ENCODE data around the gene PRKCB. TPM values are rescaled to one million over a fixed set of nuclear protein-coding genes. Genes with fewer than 3 reads are reported as not detected.

PRKCB gene
- total RNA-seq, 1 donor from 2014 or later, result 2.5 TPM

DNA sequence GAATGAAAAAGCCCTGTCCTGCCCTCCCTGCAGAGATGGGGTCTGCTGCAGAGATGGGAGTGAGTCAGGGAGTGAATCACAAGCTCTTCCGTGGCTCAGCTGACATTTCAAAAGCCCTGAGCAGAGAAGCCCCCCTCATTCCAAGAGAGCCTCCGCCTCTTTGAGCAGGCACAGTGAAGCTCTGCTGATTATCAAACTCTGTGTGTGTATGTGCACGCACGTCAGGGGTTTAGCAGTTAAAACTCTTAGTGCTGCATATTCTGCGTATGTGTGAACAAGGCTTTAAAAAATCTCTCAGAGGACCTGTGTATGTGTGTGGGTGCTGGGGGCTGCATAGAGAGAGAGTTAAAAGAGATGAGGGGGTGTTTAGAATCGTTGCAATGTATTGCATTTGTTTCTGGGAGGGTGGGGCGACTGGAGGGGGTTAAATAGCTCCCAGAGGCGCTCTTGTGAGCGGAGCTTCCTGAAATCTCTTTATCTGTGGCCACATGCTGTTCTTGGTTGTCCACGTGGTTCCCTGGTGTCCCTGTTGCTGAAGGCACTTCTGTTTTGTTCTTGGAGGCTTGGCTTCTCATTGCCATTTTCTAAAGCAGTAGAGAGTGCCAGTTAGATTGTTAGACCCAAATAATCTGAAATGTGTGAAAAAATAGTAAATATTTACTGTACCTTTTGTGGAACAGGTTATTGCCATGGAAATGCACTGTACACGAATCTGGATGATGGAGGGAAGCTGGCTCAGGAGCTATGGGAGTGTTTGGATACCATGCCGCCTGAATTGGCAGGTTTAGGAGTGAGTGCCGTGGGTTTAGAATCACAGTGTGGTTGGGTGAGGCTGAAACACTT, 116.6 kb downstream of the PRKCB start:
- intact Hi-C loops (cut with micrococcal nuclease), result no loop called here
- DNase-seq (no peak), ATAC-seq (peak; percentile 32)

DNA sequence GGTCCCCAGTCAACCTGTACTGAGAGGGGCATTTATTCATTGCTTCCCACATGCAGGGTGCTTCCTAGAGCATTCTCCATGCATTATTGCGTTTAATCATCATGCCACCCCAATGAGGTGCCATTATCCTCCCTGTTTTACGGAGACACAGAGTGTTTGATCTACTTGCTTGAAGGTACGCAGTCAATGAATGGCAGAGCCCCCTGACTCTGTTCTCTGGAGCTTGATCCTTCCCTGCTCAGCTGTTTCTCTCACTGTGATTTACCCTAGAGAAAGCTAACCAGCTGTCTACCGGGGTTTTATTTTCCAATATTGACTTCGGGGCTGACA, 117.2 kb downstream of the PRKCB start:
- DNase-seq, result no peak
- intact Hi-C loops (cut with micrococcal nuclease), result no loop called here
- no peak for ATAC-seq

DNA sequence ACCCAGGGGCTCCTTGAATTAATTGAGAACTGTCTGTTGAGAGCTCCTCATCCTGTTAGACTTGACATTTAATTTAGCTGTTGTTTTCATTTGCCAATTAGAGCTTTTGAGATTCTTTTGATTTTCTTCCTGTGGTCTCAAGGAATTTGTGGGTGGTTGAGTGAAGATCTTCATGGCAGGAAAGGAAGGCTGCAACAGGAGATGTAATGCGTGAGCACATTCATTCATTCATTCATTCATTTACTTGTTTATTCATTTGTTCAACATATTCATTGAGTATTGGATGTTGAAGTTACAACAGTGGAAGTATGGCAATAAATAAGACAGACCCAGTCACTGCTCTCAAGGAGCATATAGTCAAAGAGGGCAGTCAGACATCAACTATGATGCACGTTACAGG, 117.7 kb downstream of the PRKCB start:
- no peak for ATAC-seq
- no peak for DNase-seq
- intact Hi-C loops (cut with micrococcal nuclease), result no loop called here

DNA sequence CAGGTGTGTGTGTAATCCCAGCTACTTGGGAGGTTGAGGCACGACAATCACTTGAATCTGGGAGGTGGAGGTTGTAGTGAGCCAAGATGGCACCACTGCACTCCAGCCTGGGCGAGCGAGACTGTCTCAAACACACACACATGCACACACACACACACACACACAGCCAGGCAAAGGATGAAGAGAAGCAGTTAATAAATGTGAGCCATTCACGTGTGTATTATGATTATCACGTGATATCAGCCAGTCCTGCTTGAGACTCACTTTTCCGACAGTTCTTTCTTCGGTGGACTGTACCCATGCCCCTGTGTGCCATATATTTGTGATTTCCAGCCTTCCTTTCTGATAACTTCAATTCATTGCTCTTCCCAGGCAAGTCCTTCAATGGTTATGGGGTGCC, 119.3 kb downstream of the PRKCB start:
- ATAC-seq (no peak), DNase-seq (no peak)
- intact Hi-C loops (cut with micrococcal nuclease), result no loop called here

DNA sequence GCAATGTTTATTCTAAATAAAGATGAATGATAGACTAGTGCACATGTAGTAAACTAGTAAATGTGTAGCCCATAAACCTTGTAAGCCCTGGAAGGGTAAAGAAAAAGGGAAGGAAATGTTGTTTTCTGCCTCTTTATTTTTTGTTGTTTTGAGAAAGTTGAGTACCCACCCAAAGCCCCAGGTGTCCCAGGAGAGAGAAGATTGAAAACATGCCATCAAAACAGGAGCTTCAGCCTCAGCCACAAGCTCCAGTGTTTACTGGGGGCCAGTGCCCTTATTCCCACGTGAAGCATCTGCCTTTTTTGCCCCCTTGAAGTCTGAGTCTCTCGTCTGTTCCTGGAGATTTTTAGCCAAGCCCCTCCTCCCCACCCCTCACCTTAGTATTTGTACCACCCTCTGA, 121.5 kb downstream of the PRKCB start:
- intact Hi-C loops (cut with micrococcal nuclease), result no loop called here
- ATAC-seq (no peak), DNase-seq (no peak)

DNA sequence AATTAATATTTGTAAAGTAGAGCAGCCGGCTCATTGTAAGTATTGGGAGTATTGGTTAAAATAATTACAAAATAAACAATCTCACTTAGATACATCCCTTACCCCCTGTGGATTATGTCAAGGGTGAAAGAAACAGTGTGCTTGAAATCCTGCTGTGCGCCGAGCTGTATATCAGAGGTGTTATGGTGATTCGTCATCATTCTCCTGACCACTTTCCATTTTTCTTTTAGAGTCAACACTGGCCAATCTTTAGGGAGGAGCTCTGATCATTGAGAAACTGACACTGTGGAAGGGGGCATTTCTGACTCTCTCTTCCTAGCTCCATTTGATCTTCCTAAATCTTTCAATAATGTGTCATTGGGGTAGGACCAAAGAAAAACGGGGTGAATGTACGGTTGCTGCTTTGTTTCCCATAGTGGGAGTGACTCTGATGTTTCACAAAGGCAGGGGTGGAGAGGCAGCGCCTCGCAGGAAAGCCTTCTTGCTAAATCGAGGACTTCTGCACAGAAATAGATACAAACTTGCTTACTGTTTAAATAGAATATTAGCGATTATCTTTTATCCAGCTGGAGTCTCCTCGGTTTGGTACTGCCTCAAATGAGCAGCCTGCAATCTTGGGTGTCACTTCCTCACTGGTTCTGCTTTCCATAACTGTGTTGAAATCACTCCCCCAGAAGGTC, 123.4 kb downstream of the PRKCB start:
- no peak for DNase-seq
- ATAC-seq, result peak; percentile 47
- intact Hi-C loops (cut with micrococcal nuclease), result no loop called here

DNA sequence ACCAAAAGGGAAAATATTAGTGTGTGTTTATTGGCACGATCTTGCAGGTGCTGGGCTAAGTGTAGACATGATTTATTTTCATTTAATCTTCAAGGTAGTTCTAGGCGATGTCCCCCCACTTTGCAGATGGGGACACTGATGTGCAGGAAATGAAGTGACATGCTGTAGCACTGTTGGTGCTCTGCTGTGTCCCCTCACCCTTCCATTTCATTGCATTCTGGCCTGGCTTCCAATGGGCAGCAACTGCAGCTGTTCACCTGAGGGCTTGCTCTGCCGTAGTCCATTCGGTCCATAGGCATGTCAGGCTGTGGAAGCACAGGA, 123.9 kb downstream of the PRKCB start:
- no peak for ATAC-seq
- DNase-seq, result no peak
- intact Hi-C loops (cut with micrococcal nuclease), result no loop called here

DNA sequence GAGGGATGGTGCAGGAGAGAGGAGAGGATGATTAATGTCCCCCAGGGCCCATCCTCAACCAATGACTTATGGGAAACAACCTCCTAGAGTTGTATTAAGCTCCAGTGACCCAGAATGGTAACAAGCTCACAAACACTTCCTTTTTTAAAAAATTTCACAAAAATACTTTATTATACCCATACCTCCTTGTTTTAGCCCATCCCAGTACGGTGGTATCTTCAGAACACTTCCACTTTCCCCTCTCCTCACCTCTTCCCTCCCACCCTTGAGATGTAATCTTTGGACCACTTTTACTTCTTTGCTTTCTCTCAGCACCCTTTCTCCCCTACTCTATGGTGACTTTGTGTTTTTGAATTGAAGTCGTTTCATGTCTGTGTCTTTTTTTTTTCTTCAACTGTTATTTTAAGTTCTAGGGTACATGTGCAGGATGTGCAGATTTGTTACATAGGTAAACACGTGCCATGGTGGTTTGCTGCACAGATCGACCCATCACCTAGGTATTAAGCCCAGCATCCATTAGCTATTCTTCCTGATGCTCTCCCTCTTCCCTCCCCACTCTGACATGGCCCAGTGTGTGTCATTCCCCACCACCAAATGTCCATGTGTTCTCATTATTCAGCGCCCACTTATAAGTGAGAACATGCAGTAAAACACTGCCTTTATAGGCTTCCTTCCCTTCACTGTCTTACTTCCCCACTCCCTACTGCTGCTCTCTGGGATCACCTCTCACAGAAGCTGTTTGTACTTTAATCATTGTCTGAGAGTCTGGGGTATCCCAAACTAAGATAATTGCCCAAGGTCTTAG, 124.5 kb downstream of the PRKCB start:
- DNase-seq (no peak), ATAC-seq (no peak)
- intact Hi-C loops (cut with micrococcal nuclease), result no loop called here

DNA sequence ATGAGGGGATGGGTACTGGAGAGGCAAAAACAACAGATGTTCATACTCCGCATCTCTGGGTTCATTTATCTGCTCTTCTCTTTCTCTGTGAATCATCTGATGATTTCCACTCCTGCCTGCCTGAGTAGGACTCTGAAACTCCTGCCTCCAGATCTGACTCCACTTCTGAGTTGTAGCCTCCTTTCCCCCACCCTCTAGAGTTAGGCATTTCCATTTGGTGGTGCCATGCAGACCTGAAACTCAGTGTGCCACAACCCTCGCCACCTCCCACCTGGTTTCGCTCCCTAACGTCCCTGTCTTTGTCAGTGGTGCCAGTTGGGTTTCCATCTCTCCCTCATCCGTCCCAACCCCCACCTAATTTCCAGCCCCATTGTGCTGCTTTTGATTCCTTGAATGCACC, 126.2 kb downstream of the PRKCB start:
- DNase-seq, result no peak
- intact Hi-C loops (cut with micrococcal nuclease), result no loop called here
- no peak for ATAC-seq

DNA sequence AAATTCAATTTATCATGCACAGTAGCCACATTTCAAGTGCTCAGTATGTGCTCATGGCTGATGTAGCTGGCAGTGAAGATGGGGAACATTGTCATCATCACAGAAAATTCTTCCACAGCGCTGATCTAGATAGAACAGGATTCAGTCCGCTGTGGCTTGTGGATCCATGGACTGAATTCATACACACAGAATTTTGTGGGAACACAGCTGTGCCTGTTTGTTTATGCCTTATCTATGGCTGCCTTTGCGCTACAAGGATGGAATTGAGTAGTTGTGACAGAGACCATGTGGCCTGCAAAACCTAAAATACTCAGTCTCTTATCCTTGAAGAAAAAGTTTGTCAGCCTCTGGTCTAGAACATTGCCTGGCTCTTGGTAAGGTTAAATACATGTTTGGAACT, 128.4 kb downstream of the PRKCB start:
- ATAC-seq, result no peak
- intact Hi-C loops (cut with micrococcal nuclease), result no loop called here
- no peak for DNase-seq

DNA sequence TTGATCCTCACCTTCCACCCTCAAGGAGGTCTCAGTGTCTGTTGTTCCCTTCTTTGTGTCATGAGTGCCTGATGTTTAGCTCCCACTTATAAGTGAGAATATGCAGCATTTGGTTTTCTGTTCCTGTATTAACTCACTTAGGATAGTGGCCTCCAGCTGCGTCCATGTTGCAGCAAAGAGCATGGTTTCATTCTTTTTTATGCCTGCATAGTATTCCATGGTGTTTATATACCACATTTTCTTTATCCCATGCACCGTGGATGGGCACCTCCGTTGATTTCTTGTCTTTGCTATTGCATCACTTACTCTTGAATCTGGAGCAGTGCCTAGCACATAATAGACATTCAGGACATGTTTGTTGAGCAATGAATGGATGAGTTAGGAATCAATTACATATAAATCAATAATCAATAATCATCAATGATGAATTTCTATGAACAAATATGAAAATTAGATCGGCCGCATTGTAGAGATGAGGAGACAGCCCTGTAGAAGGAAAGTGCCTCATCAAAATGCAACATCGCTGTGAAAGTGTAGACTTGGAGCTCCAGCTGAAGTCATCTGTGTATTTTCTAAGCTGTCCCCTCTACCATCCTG, 129.5 kb downstream of the PRKCB start:
- intact Hi-C loops (cut with micrococcal nuclease), result no loop called here
- DNase-seq (no peak), ATAC-seq (no peak)

DNA sequence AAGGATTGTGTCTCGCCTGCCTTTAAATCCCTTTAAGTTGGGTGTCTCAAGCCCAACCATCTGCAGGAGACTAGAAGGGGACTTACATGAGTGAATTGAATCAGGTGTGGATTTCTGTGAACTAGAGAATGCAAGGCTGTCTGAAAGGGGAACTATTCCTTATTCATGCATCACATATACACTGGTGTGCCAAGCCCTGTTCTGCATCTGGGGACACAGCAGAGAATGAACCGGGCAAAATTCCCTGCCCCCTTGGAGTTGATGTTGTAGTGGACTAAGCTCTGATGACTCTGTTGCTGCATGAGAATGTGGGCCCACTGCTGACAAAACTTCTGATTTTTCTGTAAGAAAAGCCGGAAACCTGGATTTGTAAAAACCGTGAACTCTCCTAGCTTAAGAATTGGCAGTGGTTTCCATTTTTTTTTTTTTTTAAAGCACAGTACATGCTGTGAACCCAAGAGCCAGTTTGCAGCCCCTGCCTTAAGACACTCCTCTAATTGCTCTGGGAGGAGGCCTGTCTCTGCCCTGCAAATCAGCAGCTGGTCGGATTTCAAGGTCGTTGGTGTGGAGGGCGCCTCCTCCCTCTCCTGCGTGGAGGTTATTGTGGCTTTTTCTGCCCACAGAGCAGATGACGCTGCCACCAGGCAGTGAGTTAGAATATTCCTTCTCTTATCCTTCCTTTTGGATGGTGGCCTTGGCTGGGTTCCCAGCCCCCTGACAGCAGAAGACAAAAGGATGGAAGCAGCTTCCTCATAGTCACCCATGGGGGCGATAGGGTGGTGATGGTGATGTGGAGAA, 131.0 kb downstream of the PRKCB start:
- intact Hi-C loops (cut with micrococcal nuclease), result no loop called here
- no peak for ATAC-seq
- DNase-seq, result no peak

DNA sequence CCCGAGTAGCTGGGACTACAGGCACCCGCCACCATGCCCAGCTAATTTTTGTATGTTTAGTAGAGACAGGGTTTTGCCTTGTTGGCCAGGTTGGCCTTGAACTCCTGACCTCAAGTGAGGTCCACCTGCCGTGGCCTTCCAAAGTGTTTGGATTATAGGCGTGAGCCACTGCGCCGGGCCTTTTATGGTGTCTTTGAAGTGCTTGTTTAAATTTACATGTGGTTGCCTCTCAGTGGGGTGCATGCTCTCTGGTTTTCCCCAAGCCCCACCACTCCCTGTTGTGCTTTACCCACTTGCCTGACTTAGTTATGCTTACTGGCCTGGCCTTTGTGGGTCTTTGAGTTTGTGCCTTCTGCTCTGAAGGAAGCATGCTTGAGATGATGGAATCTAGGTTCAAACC, 132.0 kb downstream of the PRKCB start:
- DNase-seq (no peak), ATAC-seq (no peak)

DNA sequence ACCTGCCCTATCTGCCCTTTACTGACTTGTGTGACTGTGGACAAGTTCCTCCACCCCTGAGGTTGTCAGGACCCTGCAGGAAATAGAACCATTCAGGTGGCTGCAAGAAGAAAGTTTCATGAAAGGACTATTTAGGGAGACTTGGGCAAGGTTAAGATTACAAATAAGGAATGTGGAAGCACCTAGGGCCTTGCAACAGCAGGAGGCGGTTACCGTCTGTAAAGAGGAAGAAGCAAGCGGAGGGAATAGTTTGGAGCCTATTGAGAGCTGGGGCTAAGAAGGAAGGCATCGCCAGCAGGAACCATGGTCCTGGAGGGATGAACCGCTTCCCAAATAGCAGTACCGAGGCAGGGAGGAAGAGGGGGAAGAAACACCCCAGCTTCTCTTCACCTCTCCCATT, 132.4 kb downstream of the PRKCB start:
- ATAC-seq (no peak), DNase-seq (no peak)
- intact Hi-C loops (cut with micrococcal nuclease), result no loop called here

More for the DNA sequence above, 132.0 kb downstream of the PRKCB start:
- intact Hi-C loops (cut with micrococcal nuclease), result no loop called here

DNA sequence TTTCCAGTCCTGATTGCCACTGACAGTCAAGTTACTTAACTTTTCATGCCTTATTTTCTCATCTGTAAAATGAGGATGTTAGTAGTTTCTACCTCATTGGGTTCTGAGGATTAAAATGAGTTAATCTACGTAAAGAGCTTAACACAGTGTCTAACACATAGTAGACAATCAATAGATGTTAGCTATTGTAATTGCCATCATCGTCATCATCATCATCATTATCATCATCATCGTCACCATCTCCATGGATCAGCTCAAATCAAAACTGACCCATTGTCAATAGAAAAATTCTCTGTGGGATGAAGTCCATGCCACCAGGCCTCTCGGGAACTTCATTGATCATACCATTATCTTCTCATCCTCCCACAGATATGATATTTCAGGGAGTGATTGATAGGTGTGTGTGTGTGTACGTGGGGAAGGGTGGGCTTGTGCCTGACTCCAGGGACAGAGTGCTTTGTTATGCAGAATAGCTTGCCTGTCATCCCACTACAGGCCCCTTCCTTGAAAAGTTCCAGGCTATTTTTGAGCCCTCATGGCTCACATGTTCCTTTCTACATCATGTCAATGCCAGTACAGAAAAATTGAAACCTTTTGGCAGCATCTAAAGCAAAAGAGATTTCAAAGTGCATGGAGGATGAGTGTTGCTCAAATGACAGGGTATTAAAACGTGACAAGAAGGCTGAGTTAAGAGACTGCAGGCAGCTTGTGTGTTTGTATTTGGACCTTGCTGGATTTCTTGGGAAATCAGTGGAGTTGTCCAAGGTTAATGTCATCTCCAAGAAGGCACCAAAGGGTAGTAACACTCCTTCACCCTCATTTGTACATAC, 133.9 kb downstream of the PRKCB start:
- no peak for DNase-seq
- no peak for ATAC-seq
- intact Hi-C loops (cut with micrococcal nuclease), result no loop called here

DNA sequence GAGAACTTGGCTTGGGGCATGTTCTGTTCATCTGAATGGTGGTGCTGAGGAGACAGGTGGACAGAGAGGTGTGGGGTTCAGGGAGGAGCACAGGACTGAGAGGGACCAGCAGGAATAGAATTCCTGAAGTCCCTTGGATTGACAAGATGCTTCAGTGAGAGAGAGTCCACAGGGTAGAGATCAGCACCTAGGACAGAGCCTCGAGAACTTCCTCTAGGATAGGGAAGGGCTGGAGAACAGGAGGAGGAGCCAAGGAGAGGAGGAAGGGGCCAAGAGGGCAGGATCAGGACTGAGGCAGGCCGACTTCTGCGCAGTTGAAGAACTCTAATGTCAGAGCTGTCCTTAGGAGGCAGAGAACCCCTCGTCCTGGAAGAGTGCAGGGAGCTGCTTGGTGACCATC, 138.4 kb downstream of the PRKCB start:
- intact Hi-C loops (cut with micrococcal nuclease), result no loop called here
- ATAC-seq (no peak), DNase-seq (no peak)

DNA sequence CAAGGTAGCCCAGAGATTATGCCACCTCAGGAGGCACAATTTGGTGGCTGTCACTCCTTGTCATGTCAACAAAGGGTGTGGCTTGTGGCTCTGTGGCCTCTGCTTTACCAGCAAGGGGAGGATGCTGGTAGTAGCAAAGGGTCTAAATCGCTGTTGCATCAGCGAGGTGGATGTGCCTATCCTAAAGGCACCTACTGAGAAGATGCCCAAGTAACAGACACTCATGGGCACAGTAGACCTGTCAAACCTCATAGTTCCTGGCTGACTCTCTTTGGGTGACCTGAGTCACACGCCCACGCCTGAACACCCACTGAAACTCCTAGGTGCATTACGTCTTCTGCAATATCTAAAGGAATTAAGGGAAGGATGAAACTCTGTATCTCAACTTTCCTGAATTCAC, 139.5 kb downstream of the PRKCB start:
- DNase-seq, result no peak
- intact Hi-C loops (cut with micrococcal nuclease), result no loop called here
- ATAC-seq, result no peak

DNA sequence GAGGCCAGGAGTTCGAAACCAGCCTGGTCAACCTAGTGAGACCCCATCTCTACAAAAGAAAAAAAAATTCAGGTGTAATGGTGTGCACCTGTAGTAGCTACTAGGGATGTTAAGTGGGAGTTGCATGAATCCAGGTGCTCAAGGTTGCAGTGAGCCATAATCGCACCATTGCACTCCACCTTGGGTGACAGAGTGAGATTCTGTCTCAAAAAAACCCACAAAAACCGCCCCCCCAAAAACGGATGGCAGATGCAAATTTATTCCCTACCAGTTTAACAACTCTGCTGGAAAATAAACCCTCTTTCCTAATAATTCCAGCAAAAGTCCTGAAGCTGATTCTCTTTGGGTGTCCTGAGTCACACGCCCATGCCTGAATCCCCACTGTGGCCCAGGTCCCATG, 140.3 kb downstream of the PRKCB start:
- intact Hi-C loops (cut with micrococcal nuclease), result no loop called here
- no peak for ATAC-seq
- DNase-seq, result no peak

DNA sequence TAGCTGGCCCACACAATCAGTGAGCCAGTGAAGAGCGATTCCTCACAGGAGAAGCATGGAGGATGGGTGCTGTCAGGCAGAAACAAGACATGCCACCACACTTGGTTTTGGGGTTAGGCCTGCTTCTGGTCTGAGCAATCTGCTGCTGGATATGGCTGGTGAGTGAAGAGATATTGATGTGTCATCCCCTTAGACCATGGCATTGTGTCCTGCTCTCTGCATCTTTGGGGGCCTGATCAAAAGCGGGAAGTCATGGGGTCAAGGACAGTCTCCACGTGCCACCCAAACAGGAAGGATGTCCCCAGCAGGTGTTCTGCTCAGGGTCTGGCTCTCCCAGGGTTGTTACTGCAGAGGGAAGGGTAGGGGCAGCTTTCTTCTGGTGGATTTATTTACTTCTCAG, 140.7 kb downstream of the PRKCB start:
- intact Hi-C loops (cut with micrococcal nuclease), result no loop called here
- ATAC-seq (no peak), DNase-seq (no peak)
